ENCODE results near the gene CCDC57. TPM values are rescaled to one million over a fixed set of nuclear protein-coding genes. Genes with fewer than 3 reads are reported as not detected.

CCDC57 gene
- total RNA-seq, 4 donors from 2014 or later, result 14.8 to 32.0 (median 21.9) TPM

DNA sequence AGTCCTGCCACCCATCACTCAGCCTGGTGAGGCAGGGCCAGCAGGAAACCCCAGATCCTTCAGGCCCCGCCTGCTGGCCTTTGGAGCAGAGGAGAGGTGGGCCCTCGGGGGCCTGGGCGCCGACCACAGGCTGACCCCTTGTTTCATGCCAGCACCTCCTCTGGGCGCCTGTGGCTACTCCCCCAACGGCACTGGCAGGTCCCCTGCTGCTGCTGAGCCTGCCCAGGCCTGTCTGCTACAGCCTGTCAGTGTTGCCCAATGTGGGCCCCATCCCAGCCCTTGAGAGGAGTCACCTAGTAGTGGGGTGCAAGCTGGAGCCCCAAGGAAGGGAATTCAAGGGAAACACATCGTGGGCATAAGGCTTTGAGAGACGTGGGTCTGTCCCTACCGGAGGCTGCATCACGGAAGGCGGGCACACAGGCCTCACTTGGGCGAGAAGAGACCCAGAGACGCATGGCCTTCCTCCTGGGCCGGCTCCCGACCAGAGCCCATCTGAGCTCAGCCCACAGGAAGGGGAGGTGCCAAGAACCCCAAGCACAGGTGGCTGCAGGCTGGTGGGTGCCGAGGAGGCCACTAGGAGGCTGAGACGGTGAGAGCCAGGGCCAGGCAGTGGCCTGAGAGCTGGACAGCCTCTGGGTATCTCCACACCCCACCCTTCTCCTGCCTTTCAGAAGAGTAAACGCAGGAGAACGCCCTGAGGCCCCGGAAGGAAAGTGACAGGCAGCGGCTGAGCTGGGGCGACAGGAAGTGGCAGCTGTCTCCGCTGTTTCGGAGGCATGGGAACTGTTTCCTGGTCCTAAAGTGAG, 106.6 kb downstream of the CCDC57 start:
- ATAC-seq (ENCODE audit: low FRiP score), result peak; percentile 34
- TF ChIP-seq, protein P1, sequence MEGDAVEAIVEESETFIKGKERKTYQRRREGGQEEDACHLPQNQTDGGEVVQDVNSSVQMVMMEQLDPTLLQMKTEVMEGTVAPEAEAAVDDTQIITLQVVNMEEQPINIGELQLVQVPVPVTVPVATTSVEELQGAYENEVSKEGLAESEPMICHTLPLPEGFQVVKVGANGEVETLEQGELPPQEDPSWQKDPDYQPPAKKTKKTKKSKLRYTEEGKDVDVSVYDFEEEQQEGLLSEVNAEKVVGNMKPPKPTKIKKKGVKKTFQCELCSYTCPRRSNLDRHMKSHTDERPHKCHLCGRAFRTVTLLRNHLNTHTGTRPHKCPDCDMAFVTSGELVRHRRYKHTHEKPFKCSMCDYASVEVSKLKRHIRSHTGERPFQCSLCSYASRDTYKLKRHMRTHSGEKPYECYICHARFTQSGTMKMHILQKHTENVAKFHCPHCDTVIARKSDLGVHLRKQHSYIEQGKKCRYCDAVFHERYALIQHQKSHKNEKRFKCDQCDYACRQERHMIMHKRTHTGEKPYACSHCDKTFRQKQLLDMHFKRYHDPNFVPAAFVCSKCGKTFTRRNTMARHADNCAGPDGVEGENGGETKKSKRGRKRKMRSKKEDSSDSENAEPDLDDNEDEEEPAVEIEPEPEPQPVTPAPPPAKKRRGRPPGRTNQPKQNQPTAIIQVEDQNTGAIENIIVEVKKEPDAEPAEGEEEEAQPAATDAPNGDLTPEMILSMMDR (IDR thresholded peaks at IDR 0.05), result no peak
- no peak for DNase-seq (ENCODE audit: low spot score)

DNA sequence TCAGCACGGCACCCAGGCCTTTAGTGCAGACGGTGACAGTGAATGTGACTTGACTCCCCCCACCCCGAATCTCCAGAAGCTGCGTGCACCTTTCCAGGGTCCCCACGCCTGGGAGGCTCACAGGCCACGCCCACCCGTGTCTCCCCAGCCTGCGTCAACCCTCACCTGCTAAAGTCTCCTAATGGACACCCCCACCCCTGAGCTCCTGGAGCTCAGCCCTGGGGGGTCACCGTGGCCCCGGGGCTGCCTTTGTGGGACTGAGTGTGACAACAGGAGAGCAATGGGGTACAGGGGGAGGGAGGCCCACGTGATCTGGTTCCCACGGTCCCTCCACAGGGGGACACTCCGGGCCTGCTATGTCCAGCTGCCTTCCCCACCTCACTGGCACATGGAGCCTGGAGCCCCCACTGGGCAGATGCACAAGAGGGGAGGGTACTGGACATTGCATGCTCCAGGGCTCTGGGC, 107.2 kb downstream of the CCDC57 start:
- no peak for ATAC-seq (ENCODE audit: low FRiP score)
- DNase-seq (ENCODE audit: low spot score), result no peak
- TF ChIP-seq, protein P1 (IDR thresholded peaks at IDR 0.05), result no peak

DNA sequence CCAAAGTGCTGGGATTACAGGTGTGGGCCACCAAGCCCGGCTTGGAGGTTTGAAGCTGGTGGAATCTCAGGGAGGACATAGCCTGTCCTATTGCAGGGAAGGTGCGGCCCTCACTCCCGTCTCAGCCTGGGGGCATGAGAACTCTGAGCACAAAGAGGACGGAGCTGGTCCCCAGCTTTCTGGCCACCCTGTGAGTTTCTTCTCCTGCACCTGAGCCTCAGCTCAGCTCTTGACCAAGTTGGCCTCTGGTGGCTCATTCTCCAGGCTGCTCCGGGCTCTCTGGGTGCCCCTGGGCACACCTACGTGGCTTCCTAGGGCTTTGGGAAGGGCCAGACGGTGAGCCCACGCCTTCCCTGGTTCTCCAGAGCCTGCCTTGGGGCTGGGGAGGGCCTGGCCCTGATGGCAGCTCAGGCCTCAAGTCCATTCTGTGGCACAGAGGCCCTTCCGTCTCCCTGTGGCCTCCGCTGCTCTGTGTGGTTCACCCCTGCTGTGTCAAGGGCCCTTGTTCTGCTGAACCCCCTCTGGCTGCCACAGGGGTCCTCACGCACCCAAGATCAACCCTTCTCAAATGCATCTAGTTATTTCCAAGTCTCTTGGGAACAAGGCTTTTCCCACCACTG, 107.7 kb downstream of the CCDC57 start:
- TF ChIP-seq, protein P1 (IDR thresholded peaks at IDR 0.05), result no peak
- DNase-seq (ENCODE audit: low spot score), result no peak
- no peak for ATAC-seq (ENCODE audit: low FRiP score)

DNA sequence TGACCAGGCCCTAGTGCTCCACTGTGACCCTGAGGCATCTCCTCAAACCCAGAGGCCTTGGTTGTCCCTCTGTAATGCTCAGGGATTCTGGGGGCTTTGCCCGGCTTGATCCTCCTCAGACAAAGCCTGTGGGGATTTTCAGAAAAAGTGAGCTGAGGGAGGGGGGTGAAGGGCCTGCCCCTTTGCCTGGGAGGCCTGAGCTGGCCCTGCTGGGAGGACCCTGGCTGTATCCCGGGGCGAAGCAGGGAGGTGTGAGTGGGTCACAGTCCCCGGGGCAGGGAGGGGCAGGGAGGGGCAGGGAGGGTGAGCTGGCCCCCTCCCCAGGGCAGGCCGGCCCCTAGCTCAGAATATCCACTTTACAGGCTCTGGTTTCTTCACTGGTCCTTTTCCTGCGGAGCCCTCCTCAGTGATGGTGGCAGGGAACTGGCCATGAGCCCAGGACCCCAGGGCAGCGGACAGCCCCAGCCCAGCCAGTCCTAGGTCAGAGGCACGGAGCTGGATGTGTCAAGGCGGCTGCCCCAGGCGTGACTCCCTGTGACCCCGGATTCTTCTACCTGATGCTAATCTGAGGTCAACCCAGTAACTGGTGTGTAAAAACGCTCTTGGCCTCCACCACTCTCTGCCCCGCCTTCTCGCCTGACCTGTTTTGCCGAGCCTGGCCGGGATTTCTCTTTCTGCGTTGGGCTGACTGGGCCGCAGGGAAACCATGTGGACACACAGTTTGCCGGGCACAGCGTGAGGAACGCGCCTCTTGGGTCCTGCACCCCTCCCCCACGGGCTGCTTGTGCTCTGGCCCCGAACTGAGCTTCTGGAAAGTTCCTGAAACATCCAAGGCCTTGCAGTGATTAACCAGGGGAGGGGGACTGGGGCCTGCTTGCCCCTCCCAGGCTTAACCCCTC, 108.8 kb downstream of the CCDC57 start:
- TF ChIP-seq, protein P1 (IDR thresholded peaks at IDR 0.05), result no peak
- peak; percentile 49 for ATAC-seq (ENCODE audit: low FRiP score)
- DNase-seq (ENCODE audit: low spot score), result no peak

DNA sequence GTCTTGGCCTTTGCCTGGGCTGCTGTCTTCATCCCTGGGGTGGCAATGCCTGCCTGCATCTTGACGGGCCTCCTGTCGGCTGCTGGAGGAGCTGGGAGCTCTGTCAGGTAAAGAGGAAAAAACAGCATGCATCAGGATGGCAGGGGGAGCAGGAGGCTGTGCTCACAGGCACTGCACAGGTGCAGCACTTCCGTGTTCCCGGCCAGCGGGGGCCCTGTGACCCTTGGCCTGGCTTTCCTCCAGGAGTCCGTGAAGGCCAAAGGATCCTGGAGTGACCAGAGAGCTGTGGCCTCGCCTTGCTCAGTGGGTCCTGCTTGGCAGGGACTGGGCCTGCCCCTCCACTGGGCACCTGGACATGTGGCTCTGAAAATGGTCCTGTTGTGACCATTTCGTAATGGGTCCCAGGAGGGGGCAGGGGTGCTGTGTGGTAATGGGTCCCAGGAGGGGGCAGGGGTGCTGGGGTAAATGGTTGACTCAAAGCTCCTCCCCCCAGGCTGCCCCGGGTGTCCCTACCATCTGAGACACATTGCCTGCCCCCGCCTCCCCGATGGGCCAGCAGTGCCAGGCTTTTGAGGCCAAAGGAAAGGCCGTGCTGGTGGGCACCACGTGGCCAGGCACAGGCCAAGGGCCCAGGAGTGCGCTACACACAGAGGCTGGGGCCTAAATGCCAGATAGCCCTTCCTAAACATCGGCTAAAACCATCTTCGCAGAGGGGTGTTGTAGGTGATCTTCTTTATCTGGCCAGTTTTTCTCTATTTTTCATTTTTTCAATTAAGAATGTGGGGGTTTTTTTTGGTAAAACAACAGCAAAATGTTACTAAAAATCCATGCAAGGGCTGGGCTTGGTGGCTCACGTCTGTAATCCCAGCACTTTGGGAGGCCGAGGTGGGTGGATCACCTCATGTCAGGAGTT, 110.6 kb downstream of the CCDC57 start:
- DNase-seq (ENCODE audit: low spot score), result no peak
- TF ChIP-seq, protein P1 (IDR thresholded peaks at IDR 0.05), result no peak

DNA sequence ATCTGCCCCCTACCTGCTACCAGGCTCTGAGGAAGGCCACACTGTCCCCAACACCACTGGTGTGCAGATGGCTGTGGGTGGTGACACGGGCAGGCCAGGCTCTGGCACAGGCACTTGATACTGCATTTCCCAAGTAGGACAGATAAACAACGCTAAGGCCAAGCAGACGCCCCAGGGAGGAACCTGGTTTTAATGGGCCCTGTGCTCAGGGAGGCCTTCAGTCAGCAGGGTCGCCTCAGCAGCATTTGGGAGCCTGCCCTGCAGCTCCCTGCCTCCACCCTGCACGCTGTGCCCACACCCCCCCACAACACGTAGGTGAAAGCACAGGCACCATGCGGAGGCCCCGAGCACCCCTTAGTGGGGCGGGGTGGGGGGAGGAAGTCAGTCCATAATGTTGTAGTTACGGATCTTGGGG, 111.3 kb downstream of the CCDC57 start:
- no peak for DNase-seq (ENCODE audit: low spot score)
- ATAC-seq (ENCODE audit: low FRiP score), result no peak
- TF ChIP-seq, protein P1 (IDR thresholded peaks at IDR 0.05), result no peak

More for the DNA sequence above, 110.6 kb downstream of the CCDC57 start:
- ATAC-seq (ENCODE audit: low FRiP score), result no peak
